Measurements from ENCODE around the gene ABCC3.

The ABCC3 gene

DNA sequence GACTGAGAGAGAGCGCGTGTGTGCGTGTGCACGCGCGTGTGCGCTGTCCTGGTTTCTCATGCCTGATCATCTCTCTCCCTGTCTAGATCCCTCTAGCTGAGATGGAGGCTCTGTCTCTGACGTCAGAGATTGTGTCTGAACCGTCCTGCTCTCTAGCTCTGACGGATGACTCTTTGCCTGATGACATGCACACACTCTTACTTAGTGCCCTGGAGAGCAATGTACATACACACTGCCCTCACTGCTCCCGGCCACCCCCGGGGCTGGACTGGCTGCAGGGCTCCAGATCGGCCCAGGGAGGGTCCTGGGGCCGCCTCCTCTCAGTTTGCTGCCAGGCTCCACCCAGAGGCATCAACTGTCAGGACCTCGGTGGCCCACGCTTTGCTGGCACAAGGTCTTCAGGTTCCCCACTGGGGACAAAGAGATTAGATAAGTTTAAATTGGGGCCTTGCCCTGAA lies 13.1 kb upstream of the ABCC3 start:
- no peak overlapping the region for H3K4me3 ChIP-seq (ENCODE audit: low read depth, low read length)
- DNase-seq (ENCODE audit: low read depth), result no peak
- TF ChIP-seq, protein P1, sequence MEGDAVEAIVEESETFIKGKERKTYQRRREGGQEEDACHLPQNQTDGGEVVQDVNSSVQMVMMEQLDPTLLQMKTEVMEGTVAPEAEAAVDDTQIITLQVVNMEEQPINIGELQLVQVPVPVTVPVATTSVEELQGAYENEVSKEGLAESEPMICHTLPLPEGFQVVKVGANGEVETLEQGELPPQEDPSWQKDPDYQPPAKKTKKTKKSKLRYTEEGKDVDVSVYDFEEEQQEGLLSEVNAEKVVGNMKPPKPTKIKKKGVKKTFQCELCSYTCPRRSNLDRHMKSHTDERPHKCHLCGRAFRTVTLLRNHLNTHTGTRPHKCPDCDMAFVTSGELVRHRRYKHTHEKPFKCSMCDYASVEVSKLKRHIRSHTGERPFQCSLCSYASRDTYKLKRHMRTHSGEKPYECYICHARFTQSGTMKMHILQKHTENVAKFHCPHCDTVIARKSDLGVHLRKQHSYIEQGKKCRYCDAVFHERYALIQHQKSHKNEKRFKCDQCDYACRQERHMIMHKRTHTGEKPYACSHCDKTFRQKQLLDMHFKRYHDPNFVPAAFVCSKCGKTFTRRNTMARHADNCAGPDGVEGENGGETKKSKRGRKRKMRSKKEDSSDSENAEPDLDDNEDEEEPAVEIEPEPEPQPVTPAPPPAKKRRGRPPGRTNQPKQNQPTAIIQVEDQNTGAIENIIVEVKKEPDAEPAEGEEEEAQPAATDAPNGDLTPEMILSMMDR (IDR thresholded peaks at IDR 0.05; ENCODE audit: control insufficient read depth, extremely low read depth, insufficient read depth), result no peak

DNA sequence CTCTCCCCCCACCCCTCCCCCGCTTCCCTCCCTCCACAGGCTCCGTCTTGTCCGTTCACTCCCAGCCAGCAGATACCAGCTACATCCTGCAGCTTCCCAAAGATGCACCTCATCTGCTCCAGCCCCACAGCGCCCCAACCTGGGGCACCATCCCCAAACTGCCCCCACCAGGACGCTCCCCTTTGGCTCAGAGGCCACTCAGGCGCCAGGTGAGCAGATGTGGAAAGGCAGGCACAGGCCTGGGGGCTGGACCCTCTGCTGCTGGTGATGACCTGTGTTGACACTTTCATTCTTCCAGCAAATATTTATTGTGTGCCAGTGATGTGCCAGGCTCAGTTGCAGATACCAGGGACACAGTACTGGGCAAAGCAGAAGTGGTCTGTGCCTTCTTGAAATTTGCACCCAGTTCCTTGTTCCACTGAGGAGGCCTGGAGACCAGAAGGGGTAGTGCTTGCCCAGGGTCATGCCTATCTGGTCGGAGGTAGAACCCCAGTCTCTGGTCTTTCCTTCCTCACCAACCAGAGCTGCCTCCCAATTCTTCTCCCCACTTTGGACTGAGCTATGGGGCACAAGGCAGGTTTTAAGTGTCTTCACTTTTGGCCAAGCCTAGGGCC lies 10.3 kb upstream of the ABCC3 start:
- H3K4me3 ChIP-seq (ENCODE audit: low read depth, low read length), result no peak overlapping the region
- no peak for DNase-seq (ENCODE audit: low read depth)
- TF ChIP-seq, protein P1 (IDR thresholded peaks at IDR 0.05; ENCODE audit: control insufficient read depth, extremely low read depth, insufficient read depth), result no peak

DNA sequence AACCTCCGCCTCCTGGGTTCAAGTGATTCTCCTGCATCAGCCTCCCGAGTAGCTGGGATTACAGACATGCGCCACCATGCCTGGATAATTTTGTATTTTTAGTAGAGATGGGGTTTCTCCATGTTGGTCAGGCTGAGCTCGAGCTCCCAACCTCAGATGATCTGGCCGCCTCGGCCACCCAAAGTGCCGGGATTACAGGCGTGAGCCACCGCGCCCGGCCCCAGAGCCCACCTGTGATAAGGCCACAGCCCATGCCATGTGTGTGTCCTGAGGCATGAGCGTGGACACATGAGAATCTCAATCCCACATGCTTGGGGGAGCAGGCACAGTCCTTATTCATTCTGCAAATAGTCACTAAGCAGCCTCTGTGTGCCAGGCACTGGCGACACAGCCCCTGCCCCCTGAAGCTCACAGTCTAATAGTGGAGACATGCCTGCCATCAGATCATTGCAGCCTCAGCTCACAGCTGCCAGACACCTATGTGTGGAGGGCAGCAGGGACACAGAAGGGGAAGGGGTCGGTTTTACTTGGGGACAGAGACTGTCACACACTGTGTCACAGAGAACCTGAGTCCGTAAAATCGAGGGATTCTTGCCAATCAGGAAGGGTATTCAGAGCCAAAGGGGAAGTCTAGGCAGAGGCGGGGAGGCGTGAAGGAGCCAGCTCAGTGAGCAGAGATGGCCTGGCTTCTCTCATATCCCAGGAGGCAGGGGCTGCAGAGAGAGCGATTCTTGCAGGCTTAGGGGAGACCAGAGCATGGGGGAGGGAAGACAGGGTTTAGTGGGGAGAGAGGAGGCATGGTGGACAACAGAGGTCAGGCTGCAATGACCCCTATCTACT lies 9.4 kb upstream of the ABCC3 start:
- H3K4me3 ChIP-seq (ENCODE audit: low read depth, low read length), result no peak overlapping the region
- TF ChIP-seq, protein P1 (IDR thresholded peaks at IDR 0.05; ENCODE audit: control insufficient read depth, extremely low read depth, insufficient read depth), result no peak
- DNase-seq (ENCODE audit: low read depth), result no peak

DNA sequence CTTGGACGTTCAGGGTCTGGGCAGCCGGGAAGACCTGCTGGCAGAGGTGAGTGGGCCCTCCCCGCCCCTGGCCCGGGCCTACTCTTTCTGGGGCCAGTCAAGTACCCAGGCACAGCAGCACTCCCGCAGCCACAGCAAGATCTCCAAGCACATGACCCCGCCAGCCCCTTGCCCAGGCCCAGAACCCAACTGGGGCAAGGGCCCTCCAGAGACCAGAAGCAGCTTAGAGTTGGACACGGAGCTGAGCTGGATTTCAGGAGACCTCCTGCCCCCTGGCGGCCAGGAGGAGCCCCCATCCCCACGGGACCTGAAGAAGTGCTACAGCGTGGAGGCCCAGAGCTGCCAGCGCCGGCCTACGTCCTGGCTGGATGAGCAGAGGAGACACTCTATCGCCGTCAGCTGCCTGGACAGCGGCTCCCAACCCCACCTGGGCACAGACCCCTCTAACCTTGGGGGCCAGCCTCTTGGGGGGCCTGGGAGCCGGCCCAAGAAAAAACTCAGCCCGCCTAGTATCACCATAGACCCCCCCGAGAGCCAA lies 8.6 kb upstream of the ABCC3 start:
- peak; percentile 40 for DNase-seq (ENCODE audit: low read depth)
- H3K4me3 ChIP-seq (ENCODE audit: low read depth, low read length), result no peak overlapping the region
- TF ChIP-seq, protein P1 (IDR thresholded peaks at IDR 0.05; ENCODE audit: control insufficient read depth, extremely low read depth, insufficient read depth), result peak; percentile 76

DNA sequence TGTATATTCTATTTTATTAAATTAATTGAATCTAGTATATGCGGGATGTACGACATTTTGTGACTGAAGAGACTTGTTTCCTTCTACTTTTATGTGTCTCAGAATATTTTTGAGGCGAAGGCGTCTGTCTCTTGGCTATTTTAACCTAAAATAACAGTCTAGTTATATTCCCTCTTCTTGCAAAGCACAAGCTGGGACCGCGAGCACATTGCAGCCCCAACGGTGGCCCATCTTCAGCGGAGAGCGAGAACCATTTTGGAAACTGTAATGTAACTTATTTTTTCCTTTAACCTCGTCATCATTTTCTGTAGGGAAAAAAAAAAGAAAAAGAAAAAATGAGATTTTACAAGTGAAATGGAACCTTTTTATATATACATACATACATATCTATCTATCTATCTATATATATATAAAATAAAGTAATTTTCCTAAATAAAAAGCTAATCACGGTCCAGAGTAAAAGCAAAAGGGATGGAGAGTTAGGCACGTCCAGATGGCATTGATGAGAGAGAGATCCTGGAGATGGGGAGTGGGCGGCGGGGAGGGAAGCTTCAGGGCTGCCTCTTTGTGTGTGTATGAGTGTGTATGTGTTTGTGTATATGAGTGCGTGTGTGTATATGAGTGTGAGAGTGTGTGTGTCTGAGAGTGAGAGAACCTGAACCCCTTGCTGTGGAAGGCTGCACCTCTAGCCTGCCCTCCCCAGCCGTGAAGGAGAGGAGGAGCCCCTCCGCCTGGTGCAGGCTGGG lies 7.5 kb upstream of the ABCC3 start:
- H3K4me3 ChIP-seq (ENCODE audit: low read depth, low read length), result no peak overlapping the region
- no peak for DNase-seq (ENCODE audit: low read depth)
- TF ChIP-seq, protein P1 (IDR thresholded peaks at IDR 0.05; ENCODE audit: control insufficient read depth, extremely low read depth, insufficient read depth), result no peak

DNA sequence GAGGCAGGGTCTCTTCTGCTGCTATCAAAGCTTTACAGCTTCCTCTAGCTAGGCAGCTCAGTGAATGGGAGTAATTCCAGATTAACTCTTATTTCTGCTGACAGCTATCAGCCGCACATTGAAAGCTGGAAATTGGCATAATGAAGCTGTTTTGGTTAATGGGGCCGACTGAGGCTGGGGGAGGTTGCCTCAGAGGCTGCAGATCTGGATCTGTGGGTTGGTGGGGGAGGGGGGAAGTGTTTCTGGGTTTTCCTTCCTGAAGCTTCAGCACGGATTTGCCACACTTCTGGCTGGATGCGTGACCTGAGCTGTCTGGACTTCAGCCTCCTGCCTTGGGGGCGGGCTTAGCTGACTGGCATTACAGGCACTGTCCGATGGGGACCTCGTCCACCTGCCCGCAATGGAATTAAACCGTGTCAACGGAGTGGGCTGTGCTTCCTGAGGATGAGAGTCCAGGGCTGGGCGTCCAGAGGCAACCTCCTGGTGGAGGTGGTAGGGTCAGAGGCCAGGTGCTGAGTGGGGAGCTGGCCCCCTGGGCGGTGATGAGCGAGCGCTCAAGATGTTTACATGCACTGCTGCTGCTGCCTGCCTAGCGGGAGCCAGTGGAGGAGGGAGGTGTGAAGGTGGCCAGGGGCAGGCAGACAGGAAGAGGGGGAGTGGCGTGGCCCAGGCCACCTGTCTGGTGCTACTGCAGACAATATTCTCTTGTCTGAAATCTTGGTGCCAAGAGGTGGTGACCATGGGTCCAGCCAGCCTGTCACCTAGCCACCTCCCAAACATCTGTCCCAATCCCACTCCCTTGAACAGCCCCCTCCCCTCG lies 6.7 kb upstream of the ABCC3 start:
- H3K4me3 ChIP-seq (ENCODE audit: low read depth, low read length), result no peak overlapping the region
- no peak for DNase-seq (ENCODE audit: low read depth)
- TF ChIP-seq, protein P1 (IDR thresholded peaks at IDR 0.05; ENCODE audit: control insufficient read depth, extremely low read depth, insufficient read depth), result no peak

All from LNCaP clone FGC (cell line).